SK-N-SH (cell line): ENCODE data around the gene BABAM1. TPM values are rescaled to one million over a fixed set of nuclear protein-coding genes. Genes with fewer than 3 reads are reported as not detected.
A peak's percentile ranks its signal among the peaks of the same experiment; 100 is the strongest.

Experiments used
- CTCF ChIA-PET: fragments of 300-600, 350-600 bp; formaldehyde crosslinking; extraction: SDS; loops from one replicate; lab custom pipeline; 2021; lab: Yijun Ruan, JAX
- POLR2A ChIA-PET: fragments of 350-600 bp; sonication (Branson Sonifier 250); formaldehyde crosslinking; extraction: SDS; loops from one replicate; lab custom pipeline; 2020; ENCODE audit warnings: antibody characterized with exemption, inconsistent platforms; lab: Yijun Ruan, JAX
- DNase-seq: peaks from one replicate; pipeline ENCODE4 v3.0.0; 2012
- H2AFZ ChIP-seq: fragments of 200-600 bp; sonication (generic); 2 replicates; pipeline ENCODE4 v1.8.1; 2016; ENCODE audit warnings: antibody characterized with exemption, mild to moderate bottlenecking, low read depth
- H3F3A ChIP-seq: fragments of 200-600 bp; sonication (generic); replicated peaks from 2 replicates; pipeline ENCODE3; 2016; ENCODE audit warnings: antibody characterized with exemption, mild to moderate bottlenecking; ENCODE audit not compliant: insufficient read depth
- H3K27ac ChIP-seq, 2 experiments: fragments of 200-500 bp in 1 of 2; fragments of 200-600 bp in 1 of 2; sonication (Bioruptor generic) in 1 of 2; sonication (generic), shearing (Covaris generic) in 1 of 2; 2 replicates each; pipeline versions ENCODE4 v1.5.1 to v1.6.1; 2014 to 2016; ENCODE audit warnings: low read depth in 2 of 2, inconsistent platforms in 1 of 2, low read length in 1 of 2, mild to moderate bottlenecking in 1 of 2, mixed read lengths in 1 of 2
- H3K27me3 ChIP-seq: fragments of 200-600 bp; sonication (generic), shearing (Covaris generic); 2 replicates; pipeline ENCODE4 v1.6.1; 2016; ENCODE audit warnings: mixed run types; ENCODE audit not compliant: insufficient read depth
- H3K36me3 ChIP-seq, 2 experiments: fragments of 200-500 bp in 1 of 2; fragments of 200-600 bp in 1 of 2; sonication (Bioruptor generic) in 1 of 2; sonication (generic) in 1 of 2; replicated peaks in 1 of 2; 2 replicates each; pipeline versions ENCODE3 to v1.5.1; 2014 to 2016; ENCODE audit warnings: low read length in 1 of 2, mild to moderate bottlenecking in 1 of 2; ENCODE audit not compliant: insufficient read depth in 2 of 2, control insufficient read depth in 1 of 2
- H3K4me1 ChIP-seq, 2 experiments: fragments of 200-500 bp in 1 of 2; fragments of 200-600 bp in 1 of 2; sonication (Bioruptor generic) in 1 of 2; sonication (generic), shearing (Covaris generic) in 1 of 2; 2 replicates each; pipeline versions ENCODE4 v1.5.1 to v1.6.1; 2014 to 2016; ENCODE audit warnings: low read depth in 1 of 2, low read length in 1 of 2, mixed run types in 1 of 2; ENCODE audit not compliant: insufficient read depth in 2 of 2, control insufficient read depth in 1 of 2
- H3K4me2 ChIP-seq: fragments of 200-600 bp; sonication (generic), shearing (Covaris generic); 2 replicates; pipeline ENCODE4 v1.6.1; 2017; ENCODE audit warnings: mixed run types
- H3K4me3 ChIP-seq, 2 experiments: fragments of 200-500 bp in 1 of 2; fragments of 200-600 bp in 1 of 2; sonication (Bioruptor generic) in 1 of 2; sonication (generic), shearing (Covaris generic) in 1 of 2; 2 replicates each; pipeline versions ENCODE4 v1.5.1 to v1.8.1; 2014 to 2016; ENCODE audit warnings: low read depth in 2 of 2, inconsistent platforms in 1 of 2, low read length in 1 of 2, mild to moderate bottlenecking in 1 of 2, mixed read lengths in 1 of 2, moderate library complexity in 1 of 2
- H3K79me2 ChIP-seq: fragments of 200-600 bp; sonication (generic); 2 replicates; pipeline ENCODE4 v1.8.1; 2017; ENCODE audit warnings: mild to moderate bottlenecking; ENCODE audit not compliant: insufficient read depth
- H3K9ac ChIP-seq: fragments of 200-600 bp; sonication (generic); 2 replicates; pipeline ENCODE4 v1.6.1; 2017; ENCODE audit warnings: mixed run types
- H3K9me2 ChIP-seq: fragments of 200-600 bp; sonication (generic); 2 replicates; pipeline ENCODE4 v1.6.1; 2017; ENCODE audit warnings: mixed run types
- H3K9me3 ChIP-seq: fragments of 200-600 bp; sonication (generic); 2 replicates; pipeline ENCODE4 v1.6.1; 2017; ENCODE audit warnings: mixed run types, mild to moderate bottlenecking, moderate library complexity
- H4K20me1 ChIP-seq: fragments of 200-600 bp; sonication (generic); 2 replicates; pipeline ENCODE4 v1.6.1; 2017; ENCODE audit warnings: mild to moderate bottlenecking, mixed run types; ENCODE audit not compliant: insufficient read depth
- CTCF ChIP-seq: fragments of 200-600 bp; sonication (generic); IDR thresholded peaks from 2 replicates; pipeline ENCODE4 v1.6.1; 2017; ENCODE audit warnings: antibody characterized with exemption, mild to moderate bottlenecking, moderate library complexity
- FOSL2 ChIP-seq: IDR thresholded peaks from 2 replicates; pipeline ENCODE4 v1.4.0; 2012; ENCODE audit warnings: low read depth, mild to moderate bottlenecking, moderate library complexity, borderline replicate concordance
- FOXM1 ChIP-seq: IDR thresholded peaks from 2 replicates; pipeline ENCODE4 v1.4.0; 2012; ENCODE audit warnings: low read depth, mild to moderate bottlenecking
- JUND ChIP-seq: IDR thresholded peaks from 2 replicates; pipeline ENCODE4 v1.4.0; 2012
- RCOR1 ChIP-seq: fragments of 150-350 bp; IDR thresholded peaks from 2 replicates; pipeline ENCODE4 v1.6.1; 2017; ENCODE audit warnings: antibody characterized with exemption, low read length
- RFX5 ChIP-seq: IDR thresholded peaks from 2 replicates; pipeline ENCODE4 v1.6.1; 2012; ENCODE audit warnings: mild to moderate bottlenecking, improper control_type of control experiment, low read length
- RXRA ChIP-seq: IDR thresholded peaks from 2 replicates; pipeline ENCODE4 v1.4.0; 2012; ENCODE audit warnings: low read depth, mild to moderate bottlenecking, borderline replicate concordance
- SIN3A ChIP-seq: IDR thresholded peaks from 2 replicates; pipeline ENCODE4 v1.6.1; 2012; ENCODE audit warnings: low read depth, mild to moderate bottlenecking, low read length, moderate library complexity, borderline replicate concordance
- SMC3 ChIP-seq: IDR thresholded peaks from 2 replicates; pipeline ENCODE4 v1.6.1; 2012; ENCODE audit warnings: low read depth, low read length, improper control_type of control experiment
- TEAD4 ChIP-seq: IDR thresholded peaks from 2 replicates; pipeline ENCODE4 v1.4.0; 2012; ENCODE audit warnings: mild to moderate bottlenecking, borderline replicate concordance; ENCODE audit not compliant: insufficient read depth
- WGBS: methylation state at CpG from one replicate; pipeline ENCODE4 v1.1.6; 2017; ENCODE audit warnings: low lambda C conversion rate; 5-methylcytosine and 5-hydroxymethylcytosine counted together
- polyA plus RNA-seq, 3 experiments: library from polyadenylated mRNA; depleted of rRNA; stranded (reverse); fragments of >200 nt; gene quantifications; 2 replicates each; pipeline ENCODE4 v1.2.3, GENCODE V29; 2012
- TF ChIP-seq, protein P1 (sequence below): fragments of 150-350 bp; IDR thresholded peaks from 2 replicates; pipeline ENCODE4 v1.6.1; 2017; ENCODE audit warnings: antibody characterized with exemption, low read length, low read depth, borderline replicate concordance

Gene BABAM1
- polyA plus RNA-seq, 1 of the 3 experiments (the other 2 are of a cell fraction) = 192 TPM

- H3K79me2 ChIP-seq = peaks cover 10% of the 10 kb centered on the region; the same call in 1 of the 2 replicates
- no peaks in the 10 kb centered on the region for H3K9me2 ChIP-seq
- no peak for TF ChIP-seq FOXM1
- no peak overlapping the region for H2AFZ ChIP-seq
- H4K20me1 ChIP-seq = no peaks in the 10 kb centered on the region
- H3K36me3 ChIP-seq = peaks cover 6 to 15% of the 10 kb centered on the region in 2 experiments
- H3K9me3 ChIP-seq = no peaks in the 10 kb centered on the region
- H3F3A ChIP-seq = peaks cover 14% of the 10 kb centered on the region
- H3K27ac ChIP-seq = no peak overlapping the region
- H3K4me1 ChIP-seq = peaks cover 5 to 13% of the 10 kb centered on the region in 2 experiments
- 98% methylated on average over 5 of the region's 8 CpGs for WGBS
- H3K4me2 ChIP-seq = no peak overlapping the region
- H3K4me3 ChIP-seq = no peak overlapping the region
- no peak overlapping the region for H3K9ac ChIP-seq
- no peak for DNase-seq
- H3K27me3 ChIP-seq = no peaks in the 10 kb centered on the region
- POLR2A ChIA-PET = no interaction called here
- CTCF ChIA-PET = no interaction called here
These were observed 48.0 kb upstream of the BABAM1 start for GRCh38 chr19:17219286-17219685.

- H3K4me3 ChIP-seq = no peak overlapping the region
- 68% methylated on average over 11 of the region's 14 CpGs for WGBS
- POLR2A ChIA-PET = no interaction called here
These were observed 47.0 kb upstream of the BABAM1 start for GRCh38 chr19:17220207-17220758.

More at GRCh38 chr19:17220207-17220758, 47.0 kb upstream of the BABAM1 start:
- Histone ChIP-seq H3K4me1 (peaks cover 0 to 7% of the 10 kb centered on the region in 2 experiments; a peak in 2 of 4 replicates), H3K9me2 (no peaks in the 10 kb centered on the region), H3K27ac (no peak overlapping the region), H3K4me2 (no peak overlapping the region), H3K9me3 (no peaks in the 10 kb centered on the region), H3K36me3 (peaks cover 6 to 15% of the 10 kb centered on the region in 2 experiments), H2AFZ (no peak overlapping the region), H3K27me3 (no peaks in the 10 kb centered on the region), H4K20me1 (no peaks in the 10 kb centered on the region), H3F3A (peaks cover 9% of the 10 kb centered on the region), H3K9ac (no peak overlapping the region), H3K79me2 (peaks cover 10% of the 10 kb centered on the region; the same call in 1 of the 2 replicates)
- 0 out of 2 replicates have a peak, but pooled peaks have one; percentile 18 for TF ChIP-seq SIN3A
- TF ChIP-seq FOSL2 = peak; percentile 77; the same call in 1 of the 2 replicates
- TF ChIP-seq CTCF = no peak
- TF ChIP-seq SMC3 = no peak
- no peak for TF ChIP-seq FOXM1
- no peak for TF ChIP-seq TEAD4
- TF ChIP-seq JUND = peak; percentile 36
- no peak for TF ChIP-seq RFX5
- no peak for TF ChIP-seq RCOR1
- TF ChIP-seq, protein P1, sequence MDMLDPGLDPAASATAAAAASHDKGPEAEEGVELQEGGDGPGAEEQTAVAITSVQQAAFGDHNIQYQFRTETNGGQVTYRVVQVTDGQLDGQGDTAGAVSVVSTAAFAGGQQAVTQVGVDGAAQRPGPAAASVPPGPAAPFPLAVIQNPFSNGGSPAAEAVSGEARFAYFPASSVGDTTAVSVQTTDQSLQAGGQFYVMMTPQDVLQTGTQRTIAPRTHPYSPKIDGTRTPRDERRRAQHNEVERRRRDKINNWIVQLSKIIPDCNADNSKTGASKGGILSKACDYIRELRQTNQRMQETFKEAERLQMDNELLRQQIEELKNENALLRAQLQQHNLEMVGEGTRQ = no peak
- no peak for TF ChIP-seq RXRA
- CTCF ChIA-PET = interaction anchor here (0.6 to 0.9 kb wide), 2 partner anchors 15 to 42 kb away, joined by 3 read pairs; no protein-coding TSS in a partner anchor
- DNase-seq = no peak
